ENCODE results near the gene SIGLEC11. TPM values are rescaled to one million over a fixed set of nuclear protein-coding genes. Genes with fewer than 3 reads are reported as not detected.
"Not testable (repeated sequence)": the region's sequence is repeated elsewhere in the genome, so short reads cannot be mapped to it uniquely, and the experiment has no call there.

SIGLEC11 gene
- polyA plus RNA-seq, 3 donors: 0.28 to 2.2 (median 0.67) TPM

- Histone ChIP-seq H4K20me1 (ENCODE audit: insufficient read depth, low read length) (no peaks in the 10 kb centered on the region), H3K27me3 (ENCODE audit: control insufficient read depth in 2 of 2, insufficient read depth in 2 of 2, low read length in 2 of 2) (no peaks in the 10 kb centered on the region), H3K4me2 (replicated peaks; ENCODE audit: extremely low read depth, low read length, poor library complexity, severe bottlenecking) (no peak overlapping the region), H3K79me2 (ENCODE audit: insufficient read depth, low read length) (no peaks in the 10 kb centered on the region), H3K4me3 (replicated peaks in 1 of 3; ENCODE audit: low read depth in 2 of 3, low read length in 3 of 3) (no peak overlapping the region), H3K36me3 (replicated peaks in 1 of 2; ENCODE audit: control insufficient read depth in 1 of 2, insufficient read depth in 2 of 2, low read length in 2 of 2) (no peaks in the 10 kb centered on the region), H2AFZ (ENCODE audit: insufficient read depth, low read depth, low read length, poor library complexity, severe bottlenecking) (no peak overlapping the region), H3K9me3 (replicated peaks in 1 of 2; ENCODE audit: control insufficient read depth in 1 of 2, insufficient read depth in 1 of 2, low read length in 2 of 2) (no peaks in the 10 kb centered on the region), H3K9ac (ENCODE audit: insufficient read depth, low read length, poor library complexity, severe bottlenecking) (no peak overlapping the region), H3K4me1 (ENCODE audit: control insufficient read depth in 1 of 2, insufficient read depth in 2 of 2, low read length in 2 of 2) (peaks cover 47 to 50% of the 10 kb centered on the region in 2 donors), H3K27ac (ENCODE audit: low read depth in 1 of 2, low read length in 2 of 2) (no peak overlapping the region)
- no peak for DNase-seq
- Mint-ChIP-seq H3K27me3 (ENCODE audit: low read depth in 3 of 3) (peaks cover 7 to 21% (median 11%) of the 10 kb centered on the region in 3 donors), H3K9me3 (peaks cover 0 to 7% (median 0%) of the 10 kb centered on the region in 7 donors), H3K36me3 (no peaks in the 10 kb centered on the region), H3K4me1 (peaks cover 54% of the 10 kb centered on the region), H3K27ac (peak overlapping the region in 1 of 7 donors; percentile 18), H3K4me3 (no peak overlapping the region)
- intact Hi-C loops (cut with micrococcal nuclease): no loop called here
- TF ChIP-seq CTCF (IDR thresholded peaks at IDR 0.05): no peak
- WGBS (ENCODE audit: insufficient coverage): 100% methylated on average over 7 of the region's 11 CpGs
Observed at GRCh38 chr19:49949742-49950589, 11.0 kb downstream of the SIGLEC11 start.

- Histone ChIP-seq H4K20me1 (ENCODE audit: insufficient read depth, low read length) (no peaks in the 10 kb centered on the region), H2AFZ (ENCODE audit: insufficient read depth, low read depth, low read length, poor library complexity, severe bottlenecking) (no peak overlapping the region), H3K4me2 (replicated peaks; ENCODE audit: extremely low read depth, low read length, poor library complexity, severe bottlenecking) (no peak overlapping the region), H3K9me3 (replicated peaks in 1 of 2; ENCODE audit: control insufficient read depth in 1 of 2, insufficient read depth in 1 of 2, low read length in 2 of 2) (no peaks in the 10 kb centered on the region), H3K27me3 (ENCODE audit: control insufficient read depth in 2 of 2, insufficient read depth in 2 of 2, low read length in 2 of 2) (no peaks in the 10 kb centered on the region), H3K9ac (ENCODE audit: insufficient read depth, low read length, poor library complexity, severe bottlenecking) (no peak overlapping the region), H3K79me2 (ENCODE audit: insufficient read depth, low read length) (no peaks in the 10 kb centered on the region), H3K27ac (ENCODE audit: low read depth in 1 of 2, low read length in 2 of 2) (no peak overlapping the region), H3K36me3 (replicated peaks in 1 of 2; ENCODE audit: control insufficient read depth in 1 of 2, insufficient read depth in 2 of 2, low read length in 2 of 2) (no peaks in the 10 kb centered on the region), H3K4me1 (ENCODE audit: control insufficient read depth in 1 of 2, insufficient read depth in 2 of 2, low read length in 2 of 2) (peaks cover 20 to 26% of the 10 kb centered on the region in 2 donors), H3K4me3 (replicated peaks in 1 of 3; ENCODE audit: low read depth in 2 of 3, low read length in 3 of 3) (no peak overlapping the region)
- H3K36me3 Mint-ChIP-seq: no peaks in the 10 kb centered on the region
- H3K4me3 Mint-ChIP-seq: no peak overlapping the region
- peaks cover 0 to 7% (median 0%) of the 10 kb centered on the region in 7 donors for H3K9me3 Mint-ChIP-seq
- peaks cover 7 to 19% (median 18%) of the 10 kb centered on the region in 3 donors for H3K27me3 Mint-ChIP-seq (ENCODE audit: low read depth in 3 of 3)
- 94% methylated on average over 6 of the region's 8 CpGs for WGBS (ENCODE audit: insufficient coverage)
- H3K27ac Mint-ChIP-seq: peak overlapping the region in 1 of 7 donors; percentile 66
- intact Hi-C loops (cut with micrococcal nuclease): no loop called here
- TF ChIP-seq CTCF (IDR thresholded peaks at IDR 0.05): no peak
- H3K4me1 Mint-ChIP-seq: peaks cover 36% of the 10 kb centered on the region
- DNase-seq: no peak
Observed at GRCh38 chr19:49946415-49946814, 14.6 kb downstream of the SIGLEC11 start.

DNA sequence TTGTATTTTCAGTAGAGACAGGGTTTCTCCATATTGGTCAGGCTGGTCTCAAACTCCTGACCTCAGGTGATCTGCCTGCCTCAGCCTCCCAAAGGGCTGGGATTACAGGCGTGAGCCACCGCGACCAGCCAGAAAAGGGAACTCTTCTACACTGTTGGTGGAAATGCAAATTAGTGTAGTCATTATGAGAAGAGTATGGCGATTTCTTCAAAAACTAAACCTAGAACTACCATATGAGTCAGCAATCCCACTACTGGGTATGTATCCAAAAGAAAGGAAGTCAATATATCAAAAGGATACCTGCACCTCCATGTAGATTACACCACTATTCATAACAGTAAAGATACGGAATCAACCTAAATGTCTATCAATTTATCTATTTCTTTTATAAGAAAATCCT lies 16.4 kb downstream of the SIGLEC11 start:
- peak; percentile 49 to 68 (median 67) for DNase-seq
- not testable (repeated sequence) for H3K9ac ChIP-seq (ENCODE audit: insufficient read depth, low read length, poor library complexity, severe bottlenecking)
- peak overlapping the region in 1 of 2 donors; percentile 24 for H3K4me3 Mint-ChIP-seq

More for the DNA sequence above, 16.4 kb downstream of the SIGLEC11 start:
- peak overlapping the region; percentile 36 for H3K4me2 ChIP-seq (replicated peaks; ENCODE audit: extremely low read depth, low read length, poor library complexity, severe bottlenecking)
- H3K9me3 Mint-ChIP-seq; H3K79me2 ChIP-seq (ENCODE audit: insufficient read depth, low read length); H3K27me3 ChIP-seq (ENCODE audit: control insufficient read depth in 2 of 2, insufficient read depth in 2 of 2, low read length in 2 of 2); H3K9me3 ChIP-seq (replicated peaks in 1 of 2; ENCODE audit: control insufficient read depth in 1 of 2, insufficient read depth in 1 of 2, low read length in 2 of 2); H3K27ac ChIP-seq (ENCODE audit: low read depth in 1 of 2, low read length in 2 of 2); H3K36me3 ChIP-seq (replicated peaks in 1 of 2; ENCODE audit: control insufficient read depth in 1 of 2, insufficient read depth in 2 of 2, low read length in 2 of 2); H4K20me1 ChIP-seq (ENCODE audit: insufficient read depth, low read length); H2AFZ ChIP-seq (ENCODE audit: insufficient read depth, low read depth, low read length, poor library complexity, severe bottlenecking); H3K36me3 Mint-ChIP-seq: not testable (repeated sequence)
- Mint-ChIP-seq H3K27ac (peak overlapping the region; percentile 42 to 87 (median 74)), H3K27me3 (ENCODE audit: low read depth in 3 of 3) (peaks cover 2 to 17% (median 13%) of the 10 kb centered on the region in 3 donors), H3K4me1 (peaks cover 26% of the 10 kb centered on the region)
- H3K4me1 ChIP-seq (ENCODE audit: control insufficient read depth in 1 of 2, insufficient read depth in 2 of 2, low read length in 2 of 2): peaks cover 15 to 20% of the 10 kb centered on the region in 2 donors
- peak overlapping the region in 1 of 3 experiments; percentile 43 for H3K4me3 ChIP-seq (replicated peaks in 1 of 3; ENCODE audit: low read depth in 2 of 3, low read length in 3 of 3)
- no CpG with 5 or more reads among the region's 5 CpGs for WGBS (ENCODE audit: insufficient coverage)
- intact Hi-C loops (cut with micrococcal nuclease): loop anchor here in 1 of 2 donors (2.0 kb wide), 1 partner anchor 24 kb away; no protein-coding TSS in a partner anchor

Measured in CD14-positive monocyte (primary cell).